Hepatocyte (in vitro differentiated cells): ENCODE data around the gene SUGCT.

Source experiments
- CTCF ChIP-seq: fragments of 200-600 bp; sonication (generic); IDR thresholded peaks from 2 replicates; pipeline ENCODE4 v1.5.1; 2016; ENCODE audit warnings: antibody characterized with exemption, mild to moderate bottlenecking; ENCODE audit not compliant: poor library complexity
- EZH2 ChIP-seq: fragments of 200-600 bp; sonication (generic); IDR thresholded peaks from 2 replicates; pipeline ENCODE4 v1.6.1; 2016; ENCODE audit warnings: antibody characterized with exemption, mild to moderate bottlenecking, borderline replicate concordance
- EZH2phosphoT487 ChIP-seq: fragments of 200-600 bp; sonication (generic); IDR thresholded peaks from one replicate; pipeline ENCODE4 v1.6.1; 2018; ENCODE audit warnings: antibody characterized with exemption, mild to moderate bottlenecking, low read depth, moderate library complexity; ENCODE audit not compliant: unreplicated experiment, severe bottlenecking

GRCh38 chr7:40828686-40829600 is 694.1 kb downstream of the SUGCT start:
- TF ChIP-seq CTCF, result no peak
- no peak for TF ChIP-seq EZH2
- no peak for TF ChIP-seq EZH2phosphoT487
